GM21423 (cell line): ENCODE results near the gene PRKCH.
A peak's percentile ranks its signal among the peaks of the same experiment; 100 is the strongest.
"Not testable (repeated sequence)": the region's sequence is repeated elsewhere in the genome, so short reads cannot be mapped to it uniquely, and the experiment has no call there.

ENCODE experiments used
- ATAC-seq: cut with Tn5 transposase; IDR thresholded peaks from one replicate; pipeline ENCODE4 v1.9.1; 2021; ENCODE audit warnings: mild to moderate bottlenecking, moderate library complexity; ENCODE audit not compliant: unreplicated experiment

Gene PRKCH

DNA sequence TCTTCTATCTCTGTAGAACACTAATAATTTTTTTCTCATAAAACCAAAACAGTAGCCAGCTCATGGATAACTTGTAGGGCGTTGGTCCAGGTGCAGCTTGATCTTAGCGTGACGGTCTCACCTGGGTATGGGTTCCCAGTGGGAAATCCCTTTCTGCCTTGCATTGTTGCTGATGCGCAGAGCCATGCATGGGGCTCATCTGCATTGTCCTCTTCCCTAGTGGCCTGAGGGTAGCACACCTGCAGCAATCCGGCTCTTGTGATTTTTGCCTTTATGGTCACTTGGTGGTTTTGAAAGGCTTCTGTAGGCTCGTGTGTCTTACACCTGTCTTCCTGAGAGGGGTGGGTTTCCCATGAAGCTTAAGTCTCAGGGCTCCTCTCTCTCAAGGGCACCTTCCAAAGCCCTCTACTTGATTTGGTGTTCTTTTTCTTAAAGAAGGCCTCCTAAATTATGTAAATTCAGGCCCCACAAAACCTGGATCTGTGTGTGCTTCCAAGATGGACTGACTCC, 130.6 kb downstream of the PRKCH start:
- ATAC-seq, result no peak

GRCh38 chr14:61452452-61452851, 131.1 kb downstream of the PRKCH start:
- ATAC-seq, result no peak

- no peak for ATAC-seq
Observed at GRCh38 chr14:61453103-61453767, 131.9 kb downstream of the PRKCH start.

GRCh38 chr14:61454545-61454944, 133.2 kb downstream of the PRKCH start:
- no peak for ATAC-seq

DNA sequence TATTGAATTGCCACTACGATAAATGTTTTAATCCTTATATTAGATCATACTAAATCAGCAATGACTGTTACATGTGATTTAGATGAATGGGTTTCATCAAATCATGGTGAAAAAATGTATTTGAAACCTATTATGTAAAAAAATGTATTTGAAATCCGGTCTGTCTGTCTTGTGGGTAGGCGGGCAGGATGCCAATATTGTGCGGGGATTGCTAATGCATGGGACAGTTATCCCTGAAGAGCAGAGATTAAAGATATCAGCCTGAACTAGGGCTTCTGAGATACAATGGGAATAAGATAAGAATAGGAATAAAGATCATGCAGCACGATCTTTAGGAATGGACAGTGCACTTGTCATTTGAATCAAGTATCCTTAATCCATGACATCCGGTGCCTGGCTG, 134.0 kb downstream of the PRKCH start:
- no peak for ATAC-seq

DNA sequence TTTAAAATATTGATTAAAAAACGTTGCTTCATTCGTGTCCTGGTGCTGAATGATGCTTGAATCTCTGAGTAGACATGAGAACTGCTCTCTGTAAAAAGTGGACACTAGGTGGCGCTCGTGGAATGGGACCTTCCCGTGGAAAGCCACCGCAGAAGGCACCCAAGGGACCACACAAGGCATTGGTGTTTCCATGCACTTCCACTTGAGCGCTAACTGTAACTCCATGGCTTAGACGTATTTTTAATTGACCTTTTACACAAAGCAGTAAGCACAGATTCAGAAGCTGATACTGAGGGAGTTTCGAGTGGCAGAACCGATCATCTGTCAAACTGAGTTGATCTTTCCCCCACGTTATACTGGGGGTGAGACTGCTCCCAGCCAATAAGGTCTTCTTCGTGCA, 135.3 kb downstream of the PRKCH start:
- peak; percentile 64 for ATAC-seq

DNA sequence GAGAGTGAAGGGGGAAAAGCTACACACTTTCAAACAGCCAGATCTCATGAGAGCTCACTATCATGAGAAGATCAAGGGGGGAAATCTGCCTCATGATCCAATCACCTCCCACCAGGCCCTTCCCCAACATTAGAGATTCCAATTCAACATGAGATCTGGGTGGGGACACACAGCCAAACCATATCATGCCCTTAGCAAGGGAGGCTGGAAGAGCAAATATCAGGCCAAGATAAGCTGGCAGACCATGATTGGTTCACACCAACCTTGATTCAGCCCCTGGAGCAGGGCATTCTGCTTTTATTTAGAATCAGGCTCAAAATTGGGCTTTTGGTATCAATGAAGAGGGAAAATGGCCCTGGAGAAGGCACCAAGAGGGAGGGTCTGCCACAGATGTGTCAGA, 137.4 kb downstream of the PRKCH start:
- no peak for ATAC-seq

- ATAC-seq, result no peak
Observed at GRCh38 chr14:61459229-61459628, 137.8 kb downstream of the PRKCH start.

DNA sequence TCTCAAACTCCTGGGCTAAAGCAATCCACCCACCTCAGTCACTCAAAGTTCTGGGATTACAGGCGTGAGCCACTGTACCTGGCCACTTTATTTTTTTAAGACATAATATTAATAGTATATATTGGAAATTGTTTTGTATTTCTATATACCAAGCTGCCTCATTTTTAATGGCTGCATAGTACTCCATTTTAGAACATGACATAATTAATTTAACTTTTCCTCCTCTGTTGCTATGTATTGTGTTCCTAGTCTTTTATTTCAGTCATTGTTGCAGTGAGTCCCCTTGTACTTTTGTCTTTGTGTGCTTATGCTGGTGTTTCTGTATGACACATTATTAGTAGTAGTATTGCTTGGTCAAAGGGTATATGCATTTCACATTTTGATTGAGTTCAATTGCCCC, 138.7 kb downstream of the PRKCH start:
- ATAC-seq, result no peak

DNA sequence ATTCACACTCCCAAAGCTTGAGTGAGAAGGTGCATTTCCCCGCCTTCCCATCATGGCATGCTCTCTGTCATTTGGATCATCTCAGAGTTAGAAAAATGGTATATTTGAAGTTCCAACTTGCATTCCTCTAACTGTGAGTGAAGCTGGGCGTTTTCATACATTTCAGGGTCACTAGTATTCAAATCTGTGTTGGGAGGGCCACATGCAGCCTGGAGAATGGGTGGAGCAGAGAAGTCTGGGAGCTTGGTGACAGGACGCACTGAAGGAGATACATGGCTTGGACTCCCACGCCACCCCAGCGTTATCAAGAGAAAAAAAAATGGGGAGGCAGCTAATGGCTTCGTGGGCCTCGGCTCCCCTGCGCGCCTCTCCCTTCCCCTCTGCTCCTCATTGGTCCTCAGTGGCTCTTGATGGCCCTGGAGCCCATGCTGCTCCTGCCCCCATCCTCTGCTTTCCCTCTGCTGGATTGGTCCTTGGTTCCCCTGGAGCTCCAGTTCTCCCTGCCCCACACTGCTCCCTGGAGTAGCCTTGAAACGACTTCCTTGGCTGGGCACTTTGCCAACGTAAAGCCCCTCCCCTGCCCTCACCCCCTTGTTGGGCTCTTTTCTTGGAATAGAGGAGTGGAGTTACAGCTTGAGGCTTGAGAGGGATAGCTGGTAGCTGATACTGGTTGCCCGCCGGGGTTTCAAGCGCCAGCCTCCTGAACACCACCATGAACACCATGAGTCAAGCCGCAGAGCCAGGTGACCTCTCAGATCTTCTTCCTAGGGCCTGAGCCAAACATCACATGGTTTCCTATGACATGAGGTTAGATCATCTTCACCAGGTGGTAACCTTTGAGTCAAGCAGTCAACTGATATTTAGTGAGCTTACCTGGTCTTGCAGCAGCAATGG, 139.6 kb downstream of the PRKCH start:
- no peak for ATAC-seq

DNA sequence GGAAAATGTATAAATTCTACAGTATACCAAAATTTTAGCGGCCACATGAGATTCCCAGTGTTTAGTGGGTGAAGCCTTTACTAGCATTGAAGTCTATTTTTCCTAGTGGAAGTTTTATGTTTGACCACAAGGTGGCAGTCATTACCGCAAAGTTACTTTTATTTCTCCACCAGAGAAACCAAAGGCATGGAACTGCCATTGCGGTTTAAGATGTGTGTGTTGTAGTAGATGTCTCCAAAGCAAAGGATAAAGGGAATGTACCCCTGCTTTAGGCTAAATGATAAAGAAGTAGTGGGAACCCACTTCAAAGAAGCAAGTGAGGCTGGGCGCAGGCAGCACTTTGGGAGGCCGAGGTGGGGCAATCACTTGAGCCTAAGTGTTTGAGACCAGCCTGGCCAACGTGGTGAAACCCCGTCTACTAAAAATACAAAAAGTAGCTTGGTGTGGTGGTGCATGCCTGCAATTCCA, 140.5 kb downstream of the PRKCH start:
- ATAC-seq, result no peak

- no peak for ATAC-seq
Observed at GRCh38 chr14:61462566-61463193, 141.3 kb downstream of the PRKCH start.

DNA sequence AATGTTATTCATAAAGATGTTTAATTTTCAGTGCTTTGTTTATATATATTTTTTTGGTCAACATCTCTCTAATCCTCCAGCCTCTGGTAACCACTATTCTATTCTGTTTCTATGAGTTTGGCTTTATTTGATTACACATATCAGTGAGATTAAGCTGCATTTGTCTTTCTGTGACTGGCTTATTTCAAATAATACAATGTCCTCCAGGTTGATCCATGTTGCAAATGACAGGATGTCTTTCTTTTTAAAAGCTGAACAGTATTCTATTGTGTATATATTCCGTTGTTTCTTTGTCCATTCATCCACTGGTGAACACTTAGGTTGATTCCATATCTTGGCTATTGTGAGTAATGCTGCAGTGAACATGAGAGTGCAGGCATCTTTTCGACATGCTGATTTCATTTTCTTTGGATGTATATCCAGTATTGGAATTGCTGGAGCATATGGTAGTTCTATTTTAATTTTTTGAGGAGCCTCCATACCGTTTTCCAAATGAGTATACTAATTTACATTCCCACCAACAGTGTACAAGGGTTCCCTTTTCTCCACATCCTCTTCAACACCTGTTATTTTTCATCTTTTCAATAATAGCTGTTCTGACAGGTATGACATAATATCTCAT, 142.4 kb downstream of the PRKCH start:
- ATAC-seq, result no peak

DNA sequence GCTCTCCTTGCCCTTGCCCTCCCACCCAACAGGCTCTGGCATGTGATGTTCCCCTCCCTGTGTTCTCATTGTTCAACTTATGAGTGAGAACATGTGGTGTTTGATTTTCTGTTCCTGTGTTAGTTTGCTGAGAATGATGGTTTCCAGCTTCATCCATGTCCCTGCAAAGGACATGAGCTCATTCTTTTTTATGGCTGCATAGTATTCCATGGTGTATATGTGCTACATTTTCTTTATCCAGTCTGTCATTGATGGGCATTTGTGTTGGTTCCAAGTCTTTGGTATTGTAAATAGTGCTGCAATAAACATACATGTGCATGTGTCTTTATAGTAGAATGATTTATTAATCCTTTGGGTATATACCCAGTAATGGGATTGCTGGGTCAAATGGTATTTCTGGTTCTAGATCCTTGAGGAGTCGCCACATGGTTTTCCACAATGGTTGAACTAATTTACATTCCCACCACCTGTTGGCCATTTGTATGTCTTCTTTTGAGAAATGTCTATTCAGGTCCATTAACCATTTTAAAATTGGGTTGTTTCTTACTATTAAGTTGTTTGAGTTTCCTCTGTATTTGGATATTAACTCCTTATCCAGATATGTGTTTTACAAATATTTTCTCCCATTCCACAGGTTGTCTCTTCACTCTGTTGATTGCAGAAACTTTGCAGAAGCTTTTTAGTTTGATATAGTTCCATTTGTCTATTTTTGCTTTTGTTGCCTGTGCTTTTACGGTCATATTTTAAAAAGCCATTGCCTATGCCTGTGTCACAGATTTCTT, 143.4 kb downstream of the PRKCH start:
- ATAC-seq, result not testable (repeated sequence)

DNA sequence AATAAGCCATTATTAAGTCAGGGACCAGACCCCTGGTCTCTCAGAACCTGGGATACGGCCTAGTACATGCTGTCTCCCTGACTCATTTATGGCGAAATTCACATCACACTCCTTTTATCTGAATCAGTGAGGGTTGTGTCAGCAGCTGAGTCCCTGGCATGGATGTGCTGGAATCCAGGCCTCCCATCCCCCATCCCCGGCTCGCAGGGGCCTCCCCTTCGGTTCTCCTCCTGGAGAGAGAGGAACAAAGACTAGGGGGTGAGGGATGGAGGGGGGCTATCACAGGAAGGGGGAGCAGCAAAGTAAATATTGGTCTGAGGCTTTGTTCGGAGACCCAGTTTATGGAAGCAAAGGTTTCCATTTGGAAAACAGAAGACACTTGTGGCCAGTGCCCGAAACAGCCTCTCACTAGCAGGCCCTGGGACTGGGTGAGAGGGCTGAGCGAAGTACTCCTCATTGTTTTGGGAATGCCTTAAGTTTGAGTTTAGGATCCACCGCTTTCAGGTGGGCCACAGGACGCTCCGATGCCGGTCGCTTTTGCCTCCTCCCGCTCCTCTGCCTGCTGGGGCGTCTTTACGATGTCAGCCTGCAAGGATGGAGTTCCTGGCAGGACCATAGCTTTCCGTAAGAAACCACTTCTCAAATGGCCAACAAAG, 145.0 kb downstream of the PRKCH start:
- no peak for ATAC-seq

- ATAC-seq, result no peak
Observed at GRCh38 chr14:61466905-61467280, 145.5 kb downstream of the PRKCH start.

GRCh38 chr14:61467296-61467695, 145.9 kb downstream of the PRKCH start:
- ATAC-seq, result no peak

DNA sequence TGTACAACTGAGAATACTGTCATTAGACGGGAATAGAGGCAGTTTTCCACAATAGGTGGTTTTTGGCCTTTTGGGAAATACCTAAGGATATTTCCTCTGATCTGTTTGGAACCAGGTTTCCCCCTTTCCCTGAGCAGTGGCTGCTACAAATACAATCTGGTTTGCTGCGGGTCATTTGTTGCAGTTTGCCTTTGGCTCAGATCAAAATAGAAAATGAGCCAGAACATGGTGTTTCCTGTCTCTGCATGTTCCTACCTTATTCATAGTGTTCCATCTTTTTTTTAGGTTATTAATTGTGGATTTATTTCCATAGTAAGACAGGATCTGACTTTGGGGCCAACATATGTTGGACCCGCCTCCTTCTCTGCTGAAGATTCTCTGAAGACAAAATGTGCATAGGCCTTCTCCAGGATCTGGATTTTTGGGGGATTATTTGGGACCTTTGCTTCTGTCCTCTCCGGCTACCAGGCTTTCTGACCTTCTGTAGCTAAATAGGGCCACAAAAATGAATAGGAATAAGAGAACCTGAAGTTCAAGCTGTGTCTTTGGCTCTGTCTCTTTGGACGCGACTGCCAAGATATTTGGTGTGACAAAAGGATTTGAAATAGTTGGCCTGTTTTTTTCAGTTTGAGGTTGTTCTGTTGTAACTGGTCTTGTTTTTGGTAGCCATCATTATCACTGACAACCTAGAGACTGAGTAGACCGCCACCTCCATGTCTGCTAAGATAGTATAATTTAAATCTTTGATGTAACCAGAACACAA, 146.9 kb downstream of the PRKCH start:
- no peak for ATAC-seq

GRCh38 chr14:61469781-61470180, 148.4 kb downstream of the PRKCH start:
- no peak for ATAC-seq
